Stomach (tissue), 4 donors: Measurements from ENCODE around the gene TCF12.

Experiments used
- EP300 ChIP-seq: sonication (generic); formaldehyde crosslinking; IDR thresholded peaks from one replicate; pipeline ENCODE4 v1.6.1; 2017; ENCODE audit warnings: antibody characterized with exemption
- POLR2A ChIP-seq, 4 donors: fragments of 450-650 bp; IDR thresholded peaks; one replicate each; pipeline ENCODE4 v1.6.1; 2016; ENCODE audit warnings: antibody characterized with exemption in 4 of 4, control low read depth in 2 of 4, mild to moderate bottlenecking in 1 of 4, moderate library complexity in 1 of 4
- POLR2AphosphoS5 ChIP-seq, 3 donors: sonication (generic); formaldehyde crosslinking; IDR thresholded peaks; one replicate each; pipeline ENCODE4 v1.6.1; 2016; ENCODE audit warnings: antibody characterized with exemption in 3 of 3
- TF ChIP-seq, protein P1 (sequence below), 7 experiments: fragments of 450-650 bp in 4 of 7; fragments of 200-600 bp in 3 of 7; sonication (generic) in 3 of 7; IDR thresholded peaks; one replicate each; pipeline ENCODE4 v1.5.1; 2016 to 2019; ENCODE audit warnings: antibody characterized with exemption in 7 of 7, control low read depth in 2 of 7, mild to moderate bottlenecking in 1 of 7

DNA sequence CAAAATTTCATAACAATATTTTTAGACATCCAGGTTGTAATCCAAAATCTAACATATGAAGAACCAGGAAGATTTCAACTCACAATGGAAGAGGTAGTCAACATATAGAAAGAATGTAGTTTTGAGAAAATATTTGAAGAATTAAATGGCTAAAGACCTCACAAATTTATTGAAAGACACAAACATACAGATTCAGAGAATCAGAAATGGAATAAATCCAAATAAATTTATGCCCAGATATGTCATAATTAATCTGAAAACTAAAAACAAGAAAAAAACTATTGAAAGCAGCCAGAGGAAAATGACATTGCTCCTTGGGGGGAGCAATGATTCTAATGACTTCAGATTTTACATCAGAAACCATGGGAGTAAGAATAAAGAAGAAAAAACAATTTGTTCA lies 75.8 kb downstream of the TCF12 start:
- TF ChIP-seq, protein P1, sequence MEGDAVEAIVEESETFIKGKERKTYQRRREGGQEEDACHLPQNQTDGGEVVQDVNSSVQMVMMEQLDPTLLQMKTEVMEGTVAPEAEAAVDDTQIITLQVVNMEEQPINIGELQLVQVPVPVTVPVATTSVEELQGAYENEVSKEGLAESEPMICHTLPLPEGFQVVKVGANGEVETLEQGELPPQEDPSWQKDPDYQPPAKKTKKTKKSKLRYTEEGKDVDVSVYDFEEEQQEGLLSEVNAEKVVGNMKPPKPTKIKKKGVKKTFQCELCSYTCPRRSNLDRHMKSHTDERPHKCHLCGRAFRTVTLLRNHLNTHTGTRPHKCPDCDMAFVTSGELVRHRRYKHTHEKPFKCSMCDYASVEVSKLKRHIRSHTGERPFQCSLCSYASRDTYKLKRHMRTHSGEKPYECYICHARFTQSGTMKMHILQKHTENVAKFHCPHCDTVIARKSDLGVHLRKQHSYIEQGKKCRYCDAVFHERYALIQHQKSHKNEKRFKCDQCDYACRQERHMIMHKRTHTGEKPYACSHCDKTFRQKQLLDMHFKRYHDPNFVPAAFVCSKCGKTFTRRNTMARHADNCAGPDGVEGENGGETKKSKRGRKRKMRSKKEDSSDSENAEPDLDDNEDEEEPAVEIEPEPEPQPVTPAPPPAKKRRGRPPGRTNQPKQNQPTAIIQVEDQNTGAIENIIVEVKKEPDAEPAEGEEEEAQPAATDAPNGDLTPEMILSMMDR (IDR thresholded peaks at IDR 0.05) = no peak
- TF ChIP-seq EP300 (no peak), POLR2A (IDR thresholded peaks at IDR 0.05) (no peak), POLR2AphosphoS5 (IDR thresholded peaks at IDR 0.05) (no peak)
